ENCODE results near the gene TMEM181.
"Not testable (repeated sequence)": the region's sequence is repeated elsewhere in the genome, so short reads cannot be mapped to it uniquely, and the experiment has no call there.

The TMEM181 gene

GRCh38 chr6:158527858-158528257 is 32.0 kb upstream of the TMEM181 start:
- not testable (repeated sequence) for ATAC-seq; H3K4me3 Mint-ChIP-seq; H3K27ac Mint-ChIP-seq; H3K36me3 Mint-ChIP-seq (ENCODE audit: low read depth); DNase-seq; H3K4me1 Mint-ChIP-seq
- Mint-ChIP-seq H3K27me3 (peaks cover 57% of the 10 kb centered on the region), H3K9me3 (peaks cover 21% of the 10 kb centered on the region)

- no peaks in the 10 kb centered on the region for H3K4me1 Mint-ChIP-seq
- H3K9me3 Mint-ChIP-seq: peaks cover 25% of the 10 kb centered on the region
Observed at GRCh38 chr6:158528826-158529225, 31.1 kb upstream of the TMEM181 start.

DNA sequence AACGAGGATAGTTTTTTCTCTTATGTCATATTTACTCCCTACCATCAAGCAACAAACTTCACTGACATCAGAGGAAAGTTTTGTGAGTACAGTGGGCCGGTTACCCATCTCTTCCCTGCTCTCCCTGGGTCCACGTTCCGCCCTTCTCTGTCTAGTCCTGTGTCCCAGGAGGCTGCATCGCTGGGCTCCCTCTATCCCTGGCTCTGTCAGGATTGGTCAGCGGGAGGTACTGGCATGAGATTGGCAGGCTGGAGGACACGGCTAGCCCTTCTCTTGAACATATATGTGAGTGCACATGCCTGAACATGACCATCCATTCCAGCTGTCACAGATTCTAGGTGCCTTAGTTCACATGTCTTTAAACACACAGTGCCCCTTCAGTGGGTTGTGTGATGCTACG is 30.3 kb upstream of the TMEM181 start:
- peaks cover 6% of the 10 kb centered on the region for H3K36me3 Mint-ChIP-seq (ENCODE audit: low read depth)
- no peak overlapping the region for H3K4me3 Mint-ChIP-seq
- H3K4me1 Mint-ChIP-seq: no peaks in the 10 kb centered on the region
- ATAC-seq: no peak
- H3K9me3 Mint-ChIP-seq: peaks cover 25% of the 10 kb centered on the region
- no peak for DNase-seq
- H3K27me3 Mint-ChIP-seq: peaks cover 56% of the 10 kb centered on the region
- no peak overlapping the region for H3K27ac Mint-ChIP-seq

More at GRCh38 chr6:158528826-158529225, 31.1 kb upstream of the TMEM181 start:
- DNase-seq (no peak), ATAC-seq (no peak)
- H3K27me3 Mint-ChIP-seq: peaks cover 57% of the 10 kb centered on the region
- no peak overlapping the region for H3K27ac Mint-ChIP-seq
- H3K36me3 Mint-ChIP-seq (ENCODE audit: low read depth): peaks cover 6% of the 10 kb centered on the region
- H3K4me3 Mint-ChIP-seq: no peak overlapping the region

DNA sequence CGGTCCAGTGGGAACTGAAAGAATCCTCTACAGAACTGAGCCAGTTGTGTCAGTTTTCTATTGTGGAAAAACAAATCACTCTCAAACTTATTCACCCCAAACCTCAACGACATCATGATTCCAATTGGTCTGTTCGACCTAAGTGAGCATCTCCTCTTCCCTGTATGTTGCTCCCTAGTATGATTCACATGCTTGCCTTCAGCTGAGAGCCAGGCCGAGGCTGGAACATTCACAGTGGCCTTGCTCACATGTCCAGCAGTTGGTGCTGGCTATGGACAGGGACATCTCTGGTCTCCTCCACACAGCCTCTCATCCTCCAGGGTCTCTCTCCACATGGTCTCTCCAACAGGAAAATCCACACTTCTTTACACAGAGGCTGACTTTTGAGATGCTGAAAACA is 28.3 kb upstream of the TMEM181 start:
- H3K27ac Mint-ChIP-seq: no peak overlapping the region
- peaks cover 8% of the 10 kb centered on the region for H3K36me3 Mint-ChIP-seq (ENCODE audit: low read depth)

DNA sequence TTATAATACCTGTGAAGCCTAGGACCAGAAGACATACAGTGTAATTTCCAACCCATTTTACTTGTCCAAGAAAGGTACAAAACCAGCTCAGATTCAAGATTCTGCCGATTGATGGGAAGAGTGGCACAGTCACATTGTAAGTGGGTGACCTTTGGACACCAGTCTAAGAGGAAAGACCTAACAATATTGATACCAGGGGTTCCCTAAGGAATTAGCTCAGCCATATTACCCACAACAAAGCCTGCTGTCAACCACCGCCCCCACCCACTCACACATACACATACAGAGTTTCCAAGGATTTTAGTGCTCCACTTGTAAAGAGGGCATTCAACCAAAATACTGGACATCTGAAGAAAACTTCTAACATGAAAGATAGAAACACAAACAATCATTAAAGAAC is 27.9 kb upstream of the TMEM181 start:
- ATAC-seq (no peak), DNase-seq (no peak)
- Mint-ChIP-seq H3K36me3 (ENCODE audit: low read depth) (peaks cover 8% of the 10 kb centered on the region), H3K4me1 (peaks cover 2% of the 10 kb centered on the region), H3K27ac (no peak overlapping the region), H3K27me3 (peaks cover 53% of the 10 kb centered on the region), H3K9me3 (peaks cover 20% of the 10 kb centered on the region), H3K4me3 (no peak overlapping the region)

More for the DNA sequence above, 28.3 kb upstream of the TMEM181 start:
- Mint-ChIP-seq H3K4me1 (peaks cover 2% of the 10 kb centered on the region), H3K27me3 (peaks cover 57% of the 10 kb centered on the region), H3K4me3 (no peak overlapping the region), H3K9me3 (peaks cover 24% of the 10 kb centered on the region)
- no peak for DNase-seq
- ATAC-seq: no peak

DNA sequence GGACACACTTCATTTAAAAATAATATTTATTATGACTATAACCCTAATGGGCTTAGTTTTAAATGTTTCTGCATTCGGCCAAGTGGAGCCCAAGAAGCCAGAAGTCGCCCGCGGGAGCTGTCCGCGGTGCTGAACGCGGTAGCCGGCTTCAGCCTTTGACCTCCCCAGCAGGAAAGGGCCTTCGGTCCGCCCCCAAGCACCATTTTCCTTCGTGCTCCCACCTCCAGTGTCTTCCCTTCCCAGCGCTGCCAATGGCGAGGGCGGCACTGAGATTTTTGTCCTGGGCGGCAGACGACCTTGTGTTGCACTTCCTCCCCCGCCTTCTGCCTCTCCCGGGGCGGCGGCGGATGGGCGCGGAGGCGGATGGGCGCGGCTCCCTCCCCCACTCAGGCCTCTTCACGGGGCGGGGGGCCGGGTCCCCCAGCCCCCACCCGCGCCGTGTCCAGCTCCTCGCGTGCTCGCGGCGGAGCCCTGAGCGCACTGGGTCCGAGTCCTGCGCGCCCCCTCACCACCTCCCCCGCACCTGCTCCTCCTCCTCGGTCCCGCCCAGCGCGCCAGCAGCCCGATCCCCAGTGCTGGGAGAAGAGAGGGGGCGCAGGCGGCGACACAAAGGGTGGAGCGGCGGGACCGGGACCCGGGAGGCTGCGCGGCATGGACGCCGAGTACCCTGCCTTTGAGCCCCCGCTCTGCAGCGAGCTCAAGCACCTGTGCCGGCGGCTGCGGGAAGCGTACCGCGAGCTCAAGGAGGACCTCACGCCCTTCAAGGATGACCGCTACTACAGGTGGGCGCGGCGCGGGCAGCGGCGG is 23.6 kb upstream of the TMEM181 start:
- H3K4me1 Mint-ChIP-seq: peaks cover 2% of the 10 kb centered on the region
- peaks cover 2% of the 10 kb centered on the region for H3K36me3 Mint-ChIP-seq (ENCODE audit: low read depth)
- H3K9me3 Mint-ChIP-seq: peaks cover 5% of the 10 kb centered on the region
- no peak overlapping the region for H3K27ac Mint-ChIP-seq
- ATAC-seq: peak; percentile 62
- H3K4me3 Mint-ChIP-seq: peak overlapping the region; percentile 56
- H3K27me3 Mint-ChIP-seq: peaks cover 62% of the 10 kb centered on the region
- DNase-seq: peak; percentile 73

DNA sequence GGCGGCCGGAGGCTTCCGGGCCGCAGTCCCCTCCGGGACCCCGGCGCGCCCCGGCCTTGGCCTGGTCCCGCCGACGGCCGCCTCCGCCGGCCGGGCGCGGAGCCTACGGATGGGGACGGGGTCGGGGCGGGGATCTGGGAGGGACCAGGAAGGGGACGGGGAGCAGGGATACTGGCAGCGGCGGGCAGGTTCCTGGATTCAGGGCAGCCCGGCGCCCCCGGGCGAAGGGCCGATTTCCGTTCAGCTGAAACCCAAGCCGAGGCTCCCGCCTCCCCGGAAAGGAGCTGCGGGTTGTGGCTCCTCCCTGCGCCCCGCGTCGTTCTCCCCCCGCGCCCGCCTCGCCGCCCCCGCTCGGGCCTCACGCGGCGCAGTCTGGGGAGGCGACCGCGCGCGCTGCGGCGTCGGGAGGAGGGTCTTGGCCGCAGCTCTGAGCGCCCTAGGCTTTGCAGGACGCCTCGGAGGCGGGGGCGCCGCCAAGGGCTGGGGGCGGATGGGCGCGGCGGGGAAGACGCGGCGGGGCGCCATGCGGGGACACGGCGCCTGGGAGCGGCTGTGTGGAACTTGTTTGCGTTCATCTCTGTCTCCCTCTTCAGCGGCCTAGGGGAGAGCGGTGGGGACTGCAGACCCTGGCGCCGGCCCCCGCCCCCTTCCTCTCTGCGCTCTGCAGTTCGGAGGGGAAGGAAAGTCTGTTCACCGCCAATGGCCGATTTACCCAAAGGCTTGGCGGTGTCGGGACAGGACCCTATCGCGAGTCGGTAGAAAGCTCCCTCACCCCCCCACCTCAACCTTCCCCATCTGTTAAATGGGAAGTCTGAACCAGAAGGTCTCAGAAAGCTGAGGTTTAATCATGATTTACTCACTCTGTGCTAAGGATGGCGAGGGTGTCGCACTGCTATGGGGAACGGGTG is 22.7 kb upstream of the TMEM181 start:
- Mint-ChIP-seq H3K36me3 (ENCODE audit: low read depth) (peaks cover 2% of the 10 kb centered on the region), H3K4me3 (peak overlapping the region; percentile 59), H3K27me3 (peaks cover 62% of the 10 kb centered on the region), H3K9me3 (peaks cover 5% of the 10 kb centered on the region), H3K4me1 (peaks cover 2% of the 10 kb centered on the region), H3K27ac (no peak overlapping the region)
- ATAC-seq (peak; percentile 42), DNase-seq (peak; percentile 17)

DNA sequence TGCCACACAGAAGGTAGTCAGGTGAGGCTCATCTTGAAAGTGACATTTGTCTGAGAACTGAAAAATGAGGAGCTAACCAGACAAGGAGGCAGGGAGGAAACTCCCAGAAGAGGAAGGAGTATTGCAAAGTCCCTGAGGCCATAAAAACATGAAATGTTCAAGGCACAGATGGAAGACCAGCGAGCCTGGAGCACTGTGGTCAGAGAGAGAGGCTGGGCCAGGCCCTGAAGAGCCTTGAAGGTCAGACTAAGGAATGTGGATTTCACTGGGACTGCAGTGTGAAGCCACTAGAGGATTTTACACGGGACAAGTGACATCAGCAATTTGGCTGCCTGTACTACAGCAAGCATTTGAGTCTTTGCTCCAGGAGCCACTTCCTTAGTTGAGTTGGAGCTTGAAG is 21.1 kb upstream of the TMEM181 start:
- no peak overlapping the region for H3K4me3 Mint-ChIP-seq

DNA sequence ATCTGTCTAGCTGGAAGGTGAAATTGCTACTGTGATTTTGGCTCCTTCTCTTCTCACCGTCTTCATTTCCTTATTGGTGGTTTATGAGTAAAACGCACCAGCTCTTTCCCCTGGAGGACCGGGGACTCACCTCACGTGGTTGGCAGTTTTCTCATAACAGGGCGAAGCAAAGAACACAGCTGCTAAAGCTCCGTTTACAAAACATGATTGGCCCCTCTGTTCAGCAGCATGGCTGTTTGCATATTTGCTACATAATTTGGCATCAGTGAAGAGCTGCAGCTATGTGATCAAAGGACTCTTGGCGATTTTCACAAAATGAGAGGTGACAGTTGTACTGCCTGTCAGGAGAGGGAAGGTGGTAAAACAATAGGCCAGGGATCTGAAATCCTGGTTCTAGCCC is 20.5 kb upstream of the TMEM181 start:
- Mint-ChIP-seq H3K27ac (no peak overlapping the region), H3K36me3 (ENCODE audit: low read depth) (peaks cover 2% of the 10 kb centered on the region), H3K9me3 (no peaks in the 10 kb centered on the region), H3K4me3 (no peak overlapping the region), H3K4me1 (peaks cover 2% of the 10 kb centered on the region), H3K27me3 (peaks cover 56% of the 10 kb centered on the region)
- DNase-seq: no peak
- ATAC-seq: no peak

More for the DNA sequence above, 21.1 kb upstream of the TMEM181 start:
- DNase-seq (no peak), ATAC-seq (no peak)
- Mint-ChIP-seq H3K36me3 (ENCODE audit: low read depth) (peaks cover 2% of the 10 kb centered on the region), H3K27me3 (peaks cover 60% of the 10 kb centered on the region), H3K4me1 (peaks cover 2% of the 10 kb centered on the region), H3K9me3 (no peaks in the 10 kb centered on the region), H3K27ac (no peak overlapping the region)

GRCh38 chr6:158539881-158540280 is 20.0 kb upstream of the TMEM181 start:
- ATAC-seq: no peak
- DNase-seq: no peak
- Mint-ChIP-seq H3K36me3 (ENCODE audit: low read depth) (peaks cover 2% of the 10 kb centered on the region), H3K27ac (no peak overlapping the region), H3K4me3 (no peak overlapping the region), H3K4me1 (peaks cover 2% of the 10 kb centered on the region), H3K9me3 (no peaks in the 10 kb centered on the region), H3K27me3 (peaks cover 52% of the 10 kb centered on the region)

DNA sequence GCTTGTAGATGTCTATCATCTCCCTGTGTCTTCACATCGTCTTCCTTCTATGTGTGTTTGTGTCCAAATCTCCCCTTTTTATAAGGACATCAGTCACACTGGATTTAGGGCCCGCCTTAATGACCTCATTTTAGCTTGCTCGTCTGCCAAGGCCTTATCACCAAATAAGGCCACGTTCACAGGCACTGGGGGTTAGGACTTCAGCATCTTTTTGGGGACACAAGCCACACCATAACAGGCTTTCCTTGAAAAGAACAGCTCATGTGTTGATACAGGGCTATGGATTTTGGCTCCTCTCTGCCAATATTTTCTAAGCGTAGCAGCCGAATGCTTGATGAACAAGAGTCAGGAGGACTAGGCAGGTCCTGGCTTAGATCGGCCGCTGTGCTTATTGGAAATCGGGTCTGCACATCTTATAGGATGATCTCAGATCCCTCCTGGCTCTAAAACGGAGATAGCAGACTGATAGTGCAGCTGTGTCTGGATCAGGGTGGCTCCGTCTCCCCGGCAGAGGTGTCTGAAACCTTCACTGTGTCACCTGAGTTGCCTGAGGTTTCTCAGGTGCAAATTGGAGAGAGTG is 16.2 kb upstream of the TMEM181 start:
- Mint-ChIP-seq H3K27me3 (peaks cover 29% of the 10 kb centered on the region), H3K9me3 (no peaks in the 10 kb centered on the region), H3K27ac (no peak overlapping the region), H3K36me3 (ENCODE audit: low read depth) (no peaks in the 10 kb centered on the region), H3K4me3 (no peak overlapping the region), H3K4me1 (no peaks in the 10 kb centered on the region)
- DNase-seq (no peak), ATAC-seq (no peak)

- Mint-ChIP-seq H3K36me3 (ENCODE audit: low read depth) (no peaks in the 10 kb centered on the region), H3K4me1 (no peaks in the 10 kb centered on the region), H3K27ac (no peak overlapping the region), H3K9me3 (no peaks in the 10 kb centered on the region), H3K27me3 (peaks cover 25% of the 10 kb centered on the region), H3K4me3 (no peak overlapping the region)
- ATAC-seq: no peak
- DNase-seq: no peak
Observed at GRCh38 chr6:158544428-158544827, 15.5 kb upstream of the TMEM181 start.

- ATAC-seq (no peak), DNase-seq (no peak)
- Mint-ChIP-seq H3K36me3 (ENCODE audit: low read depth) (no peaks in the 10 kb centered on the region), H3K9me3 (no peaks in the 10 kb centered on the region), H3K4me3 (no peak overlapping the region), H3K27me3 (peaks cover 18% of the 10 kb centered on the region), H3K27ac (no peak overlapping the region), H3K4me1 (no peaks in the 10 kb centered on the region)
Observed at GRCh38 chr6:158545043-158545966, 14.6 kb upstream of the TMEM181 start.
